Kidney epithelial cell (primary cell): ENCODE measurements around the gene IL34. TPM values are rescaled to one million over a fixed set of nuclear protein-coding genes. Genes with fewer than 3 reads are reported as not detected.
"Not testable (repeated sequence)": the region's sequence is repeated elsewhere in the genome, so short reads cannot be mapped to it uniquely, and the experiment has no call there.

ENCODE experiments used
- DNase-seq: peaks from one replicate; pipeline ENCODE4 v3.0.0-alpha.2; 2010; ENCODE audit warnings: low read depth
- H3K27me3 ChIP-seq: 2 replicates; pipeline ENCODE4 v1.6.0; 2011; ENCODE audit warnings: low read length; ENCODE audit not compliant: control insufficient read depth, insufficient read depth
- H3K36me3 ChIP-seq: 2 replicates; pipeline ENCODE4 v1.5.1; 2011; ENCODE audit warnings: low read length; ENCODE audit not compliant: control insufficient read depth, insufficient read depth
- H3K4me3 ChIP-seq: 2 replicates; pipeline ENCODE4 v1.5.1; 2011; ENCODE audit warnings: low read depth, mild to moderate bottlenecking, control low read depth, low read length
- CTCF ChIP-seq: IDR thresholded peaks from 2 replicates; pipeline ENCODE4 v1.5.1; 2011; ENCODE audit warnings: mild to moderate bottlenecking, moderate library complexity, low read length, control low read depth, inconsistent platforms; ENCODE audit not compliant: insufficient read depth, poor library complexity, severe bottlenecking
- total RNA-seq: library from RNA; depleted of rRNA; stranded (reverse); fragments of >200 nt; gene quantifications from 2 replicates; pipeline ENCODE4 v1.2.3, GENCODE V29; 2015

IL34 gene
- total RNA-seq, 1 donor from 2014 or later = 0.25 TPM

DNA sequence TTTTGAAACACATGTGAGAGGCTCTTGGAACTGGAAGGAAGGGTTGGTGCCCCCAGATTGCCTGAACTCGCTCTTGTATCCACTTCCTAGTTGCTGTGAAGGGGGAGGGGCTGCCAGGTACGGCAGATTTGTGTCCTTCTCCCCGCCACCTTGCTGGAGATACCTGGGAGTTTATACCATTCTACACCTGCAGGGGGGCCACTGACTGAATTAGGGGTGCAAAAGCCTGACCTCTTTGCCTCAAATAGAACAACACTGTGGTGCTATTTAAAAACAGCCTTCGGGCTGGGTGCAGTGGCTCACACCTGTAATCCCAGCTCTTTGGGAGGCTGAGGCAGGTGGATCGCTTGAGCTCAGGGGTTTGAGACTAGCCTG, 35.1 kb upstream of the IL34 start:
- DNase-seq = no peak
- no peaks in the 10 kb centered on the region for H3K36me3 ChIP-seq
- H3K27me3 ChIP-seq = no peaks in the 10 kb centered on the region
- H3K4me3 ChIP-seq = no peak overlapping the region
- TF ChIP-seq CTCF = no peak

- Histone ChIP-seq H3K36me3 (no peaks in the 10 kb centered on the region), H3K4me3 (no peak overlapping the region), H3K27me3 (no peaks in the 10 kb centered on the region)
- TF ChIP-seq CTCF = no peak
- DNase-seq = no peak
These were observed 34.5 kb upstream of the IL34 start for GRCh38 chr16:70611785-70612303.

DNA sequence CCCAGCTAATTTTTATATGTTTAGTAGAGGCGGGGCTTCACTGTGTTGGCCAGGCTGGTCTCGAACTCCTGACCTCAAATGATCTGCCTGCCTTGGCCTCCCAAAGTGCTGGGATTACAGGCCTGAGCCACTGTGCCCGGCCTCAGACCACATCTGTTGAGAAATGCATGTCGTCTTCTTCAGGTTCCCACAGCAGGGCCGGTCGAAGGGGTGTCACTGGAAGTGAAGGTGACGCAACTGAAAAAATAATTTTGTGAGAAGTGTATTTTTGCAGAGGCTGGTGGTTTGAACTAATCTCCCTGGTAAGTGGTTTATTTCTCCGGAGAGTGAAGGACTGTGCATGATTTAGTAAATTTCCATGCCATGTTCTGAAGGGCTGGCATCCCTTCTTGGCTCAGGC, 33.4 kb upstream of the IL34 start:
- no peak overlapping the region for H3K4me3 ChIP-seq
- H3K36me3 ChIP-seq = no peaks in the 10 kb centered on the region
- DNase-seq = no peak
- no peaks in the 10 kb centered on the region for H3K27me3 ChIP-seq
- TF ChIP-seq CTCF = no peak

DNA sequence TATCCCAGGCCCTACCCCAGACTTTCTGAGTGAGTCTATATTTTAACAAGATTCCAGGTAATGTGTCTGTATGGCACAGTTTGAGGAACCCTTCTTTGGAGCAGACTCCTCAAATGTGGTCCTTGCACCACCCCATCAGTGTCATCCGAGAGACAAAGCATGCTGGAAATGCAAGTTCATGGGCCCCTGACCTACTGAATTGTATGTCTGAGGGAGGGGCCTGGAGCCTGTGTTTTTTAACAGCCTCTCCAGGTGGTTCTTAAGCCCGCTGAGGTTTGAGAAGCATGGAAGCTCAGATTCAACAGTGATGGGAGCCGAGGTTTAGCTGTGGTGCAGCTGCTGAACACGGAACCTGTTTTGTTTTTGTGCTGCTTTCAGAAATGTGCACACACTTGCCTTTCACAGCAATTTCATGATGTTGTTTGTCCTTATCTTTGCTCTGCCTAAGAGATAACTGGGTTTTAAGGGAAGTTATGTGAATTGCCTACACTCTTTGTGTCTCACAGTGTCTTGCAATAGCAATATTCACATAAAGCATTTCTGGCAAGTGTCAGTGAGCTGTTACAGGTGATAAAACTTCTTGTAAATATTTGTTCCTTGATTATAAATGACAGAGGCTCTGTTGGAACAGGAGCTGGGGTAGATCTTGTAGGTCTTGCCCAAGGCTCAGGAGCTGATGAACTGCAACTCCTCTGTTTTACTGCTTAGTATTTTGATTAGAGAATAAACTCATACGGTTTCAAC, 32.0 kb upstream of the IL34 start:
- H3K27me3 ChIP-seq = no peaks in the 10 kb centered on the region
- no peak for TF ChIP-seq CTCF
- no peak for DNase-seq

DNA sequence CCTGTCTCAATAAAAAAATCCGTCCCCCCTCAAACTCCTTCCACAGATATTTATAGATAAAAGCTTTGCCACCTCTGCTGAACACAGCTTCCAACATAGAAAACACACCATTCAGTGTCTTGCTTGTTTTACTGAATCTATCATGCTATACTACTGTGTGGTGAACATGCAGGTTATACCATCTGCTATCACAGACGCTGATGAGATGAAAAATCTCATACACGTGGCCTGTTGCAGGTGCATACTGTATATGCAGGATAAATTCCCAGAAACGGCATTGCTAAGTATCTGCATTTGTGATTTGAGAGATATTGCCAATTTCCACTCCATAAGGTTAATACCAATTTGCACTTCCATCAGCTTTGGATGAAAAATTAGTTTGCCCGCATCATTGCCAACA, 30.4 kb upstream of the IL34 start:
- H3K4me3 ChIP-seq = no peak overlapping the region
- H3K36me3 ChIP-seq = no peaks in the 10 kb centered on the region
- H3K27me3 ChIP-seq = no peaks in the 10 kb centered on the region
- no peak for TF ChIP-seq CTCF
- DNase-seq = no peak

More for the DNA sequence above, 32.0 kb upstream of the IL34 start:
- Histone ChIP-seq H3K4me3 (no peak overlapping the region), H3K36me3 (no peaks in the 10 kb centered on the region)

DNA sequence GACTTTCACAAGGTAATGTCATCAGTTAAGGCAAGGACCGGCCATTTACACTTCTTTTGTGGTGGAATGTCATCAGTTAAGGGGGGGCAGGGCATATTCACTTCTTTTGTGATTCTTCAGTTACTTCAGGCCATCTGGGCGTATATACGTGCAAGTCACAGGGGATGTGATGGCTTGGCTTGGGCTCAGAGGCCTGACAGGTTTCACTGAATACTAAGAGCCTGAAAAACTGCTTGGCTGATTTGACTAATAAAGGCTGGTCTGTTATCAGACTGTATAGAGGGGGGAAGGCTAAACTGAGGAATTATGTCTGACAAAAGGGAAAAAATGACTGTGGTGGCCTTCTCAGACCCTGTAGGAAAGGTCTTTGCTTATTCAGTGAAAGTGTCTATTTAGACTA, 24.5 kb upstream of the IL34 start:
- DNase-seq, H3K27me3 ChIP-seq, H3K4me3 ChIP-seq, H3K36me3 ChIP-seq: not testable (repeated sequence)
